Lower leg skin (tissue), 3 donors: ENCODE measurements around the gene SNX12.

Experiments
- CTCF ChIP-seq, 3 donors: fragments of 450-650 bp; IDR thresholded peaks; one replicate each; pipeline ENCODE4 v1.5.1; 2016; ENCODE audit warnings: antibody characterized with exemption in 3 of 3, mild to moderate bottlenecking in 3 of 3, moderate library complexity in 2 of 3
- POLR2A ChIP-seq, 2 donors: fragments of 450-650 bp; IDR thresholded peaks; one replicate each; pipeline ENCODE4 v1.6.1; 2016 to 2017; ENCODE audit warnings: antibody characterized with exemption in 2 of 2, mild to moderate bottlenecking in 1 of 2, moderate library complexity in 1 of 2

- TF ChIP-seq CTCF (IDR thresholded peaks at IDR 0.05) = no peak
- TF ChIP-seq POLR2A (IDR thresholded peaks at IDR 0.05) = no peak
Measured at GRCh38 chrX:71017396-71017939, 50.7 kb downstream of the SNX12 start.
